ENCODE measurements around the gene XPNPEP1. TPM values are rescaled to one million over a fixed set of nuclear protein-coding genes. Genes with fewer than 3 reads are reported as not detected.
A peak's percentile ranks its signal among the peaks of the same experiment; 100 is the strongest.

XPNPEP1 gene
- polyA plus RNA-seq, 1 of the 3 experiments (the other 2 are of a cell fraction): 167 TPM

DNA sequence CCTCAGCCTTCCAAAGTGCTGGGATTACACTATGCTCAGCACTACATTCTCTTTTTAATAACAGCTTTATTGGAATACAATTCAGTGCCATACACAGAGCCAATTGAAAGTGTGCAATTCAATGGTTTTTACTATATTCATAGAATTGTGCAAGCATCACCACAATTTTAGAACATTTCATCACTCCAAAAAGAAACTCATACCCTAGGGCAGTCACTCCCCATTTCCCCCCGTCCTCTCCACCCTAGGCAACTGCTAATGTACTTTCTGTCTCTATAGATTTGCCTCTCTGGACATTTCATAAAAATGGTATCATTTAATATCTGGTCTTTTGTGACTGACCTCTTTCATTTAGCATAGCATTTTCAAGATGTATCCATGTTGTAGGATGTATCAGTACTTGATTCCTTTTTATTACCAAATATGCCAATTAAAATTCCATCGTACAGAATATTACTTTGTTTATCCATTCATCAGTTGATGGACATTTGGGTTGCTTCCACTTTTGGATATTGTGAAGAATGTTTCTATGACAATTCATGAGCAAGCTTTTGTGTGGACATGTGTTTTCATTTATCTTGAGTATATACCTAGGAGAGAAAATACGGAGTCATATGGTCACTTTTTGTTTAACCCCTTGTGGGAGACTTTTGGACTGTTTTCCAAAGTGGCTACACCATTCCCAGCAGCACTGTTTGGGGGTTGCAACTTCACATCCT is 6.3 kb upstream of the XPNPEP1 start:
- Histone ChIP-seq H3K4me2 (no peak overlapping the region), H3F3A (replicated peaks; ENCODE audit: insufficient read depth) (no peaks in the 10 kb centered on the region), H2AFZ (ENCODE audit: low read depth) (no peak overlapping the region), H4K20me1 (ENCODE audit: insufficient read depth) (no peaks in the 10 kb centered on the region), H3K9me3 (no peaks in the 10 kb centered on the region), H3K79me2 (ENCODE audit: insufficient read depth) (no peaks in the 10 kb centered on the region), H3K9ac (no peak overlapping the region), H3K36me3 (replicated peaks in 1 of 2; ENCODE audit: control insufficient read depth in 1 of 2, insufficient read depth in 2 of 2, low read length in 1 of 2) (no peaks in the 10 kb centered on the region), H3K4me1 (ENCODE audit: control insufficient read depth in 1 of 2, insufficient read depth in 2 of 2, low read depth in 1 of 2, low read length in 1 of 2) (peaks cover 3 to 7% of the 10 kb centered on the region in 2 experiments; a peak in 3 of 4 replicates), H3K27ac (ENCODE audit: low read depth in 2 of 2, low read length in 1 of 2) (no peak overlapping the region), H3K9me2 (no peaks in the 10 kb centered on the region), H3K27me3 (ENCODE audit: insufficient read depth) (no peaks in the 10 kb centered on the region), H3K4me3 (ENCODE audit: low read depth in 2 of 2, low read length in 1 of 2) (no peak overlapping the region)
- TF ChIP-seq GATA2 (CRISPR knock-in tag; IDR thresholded peaks at IDR 0.05) (no peak), RFX5 (IDR thresholded peaks at IDR 0.05; ENCODE audit: low read length) (no peak), NRF1 (IDR thresholded peaks at IDR 0.05; ENCODE audit: low read depth, low read length) (no peak), ELF1 (IDR thresholded peaks at IDR 0.05) (no peak), TCF12 (IDR thresholded peaks at IDR 0.05) (peak; percentile 63)
- TF ChIP-seq, protein P1, sequence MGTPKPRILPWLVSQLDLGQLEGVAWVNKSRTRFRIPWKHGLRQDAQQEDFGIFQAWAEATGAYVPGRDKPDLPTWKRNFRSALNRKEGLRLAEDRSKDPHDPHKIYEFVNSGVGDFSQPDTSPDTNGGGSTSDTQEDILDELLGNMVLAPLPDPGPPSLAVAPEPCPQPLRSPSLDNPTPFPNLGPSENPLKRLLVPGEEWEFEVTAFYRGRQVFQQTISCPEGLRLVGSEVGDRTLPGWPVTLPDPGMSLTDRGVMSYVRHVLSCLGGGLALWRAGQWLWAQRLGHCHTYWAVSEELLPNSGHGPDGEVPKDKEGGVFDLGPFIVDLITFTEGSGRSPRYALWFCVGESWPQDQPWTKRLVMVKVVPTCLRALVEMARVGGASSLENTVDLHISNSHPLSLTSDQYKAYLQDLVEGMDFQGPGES (IDR thresholded peaks at IDR 0.05; ENCODE audit: low read depth, low read length): no peak
- no peak for DNase-seq
- ChIA-PET POLR2A (no interaction called here), CTCF (interaction anchor here (2.0 kb wide), 1 partner anchor 45 kb away, joined by 12 read pairs; no protein-coding TSS in a partner anchor)
- WGBS (ENCODE audit: low lambda C conversion rate): 33% methylated on average over 3 of the region's 3 CpGs

DNA sequence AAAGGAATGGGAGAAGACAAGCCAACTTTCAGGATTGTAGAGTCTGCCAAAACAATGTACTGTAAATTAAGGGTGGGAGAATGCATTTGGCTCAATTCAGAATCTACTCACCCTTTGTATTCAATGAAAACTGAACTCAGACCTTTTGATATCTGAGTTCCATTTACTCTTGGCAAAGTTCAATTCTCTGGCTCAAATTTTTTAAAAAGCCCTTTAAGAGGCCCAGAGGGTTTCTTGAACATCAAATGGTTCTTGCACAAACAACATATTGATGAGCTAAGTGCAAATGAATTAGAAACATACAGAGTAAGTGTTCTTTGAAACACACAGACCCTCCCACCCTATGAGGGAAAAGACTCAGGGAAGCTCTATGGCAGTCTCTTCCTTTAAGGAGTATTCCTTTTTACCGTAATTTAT is 5.2 kb upstream of the XPNPEP1 start:
- no peaks in the 10 kb centered on the region for H3K36me3 ChIP-seq (replicated peaks in 1 of 2; ENCODE audit: control insufficient read depth in 1 of 2, insufficient read depth in 2 of 2, low read length in 1 of 2)
- no peak for TF ChIP-seq FOXJ3 (CRISPR knock-in tag; IDR thresholded peaks at IDR 0.05)
- TF ChIP-seq TCF12 (IDR thresholded peaks at IDR 0.05): no peak
- H3K9ac ChIP-seq: no peak overlapping the region
- no peaks in the 10 kb centered on the region for H3K27me3 ChIP-seq (ENCODE audit: insufficient read depth)
- POLR2A ChIA-PET: no interaction called here
- H3F3A ChIP-seq (replicated peaks; ENCODE audit: insufficient read depth): no peaks in the 10 kb centered on the region
- no peak overlapping the region for H3K4me3 ChIP-seq (ENCODE audit: low read depth in 2 of 2, low read length in 1 of 2)
- no peak overlapping the region for H2AFZ ChIP-seq (ENCODE audit: low read depth)
- no peaks in the 10 kb centered on the region for H4K20me1 ChIP-seq (ENCODE audit: insufficient read depth)
- H3K4me2 ChIP-seq: no peak overlapping the region
- DNase-seq: no peak
- no peaks in the 10 kb centered on the region for H3K79me2 ChIP-seq (ENCODE audit: insufficient read depth)
- peaks cover 7 to 8% of the 10 kb centered on the region in 2 experiments; a peak in 3 of 4 replicates for H3K4me1 ChIP-seq (ENCODE audit: control insufficient read depth in 1 of 2, insufficient read depth in 2 of 2, low read depth in 1 of 2, low read length in 1 of 2)
- no peaks in the 10 kb centered on the region for H3K9me3 ChIP-seq
- WGBS (ENCODE audit: low lambda C conversion rate): 100% methylated on average over 1 of the region's 1 CpG
- CTCF ChIA-PET: interaction anchor here (0.9 to 2.0 kb wide), 2 partner anchors 44 to 87 kb away, joined by 3 to 12 read pairs; no protein-coding TSS in a partner anchor
- H3K9me2 ChIP-seq: no peaks in the 10 kb centered on the region
- no peak overlapping the region for H3K27ac ChIP-seq (ENCODE audit: low read depth in 2 of 2, low read length in 1 of 2)

DNA sequence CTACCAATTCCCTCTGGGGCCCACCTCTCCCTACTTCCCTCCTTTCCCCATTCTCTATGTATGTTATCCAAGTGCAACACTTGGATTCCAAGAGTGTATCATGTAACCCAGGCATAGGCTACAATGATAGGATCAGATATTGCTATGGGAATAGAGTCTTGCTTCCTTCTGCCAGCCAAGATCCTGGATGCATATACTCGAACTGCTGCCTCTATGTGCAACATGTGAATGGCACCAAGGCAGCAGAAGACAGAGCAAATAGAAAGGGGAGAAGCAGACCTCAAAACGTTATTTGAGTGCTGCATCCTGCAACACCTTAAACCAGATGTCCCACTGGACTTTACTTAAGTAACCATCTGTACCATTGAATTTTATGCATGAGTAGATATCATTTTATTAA is 3.5 kb upstream of the XPNPEP1 start:
- no peaks in the 10 kb centered on the region for H3K36me3 ChIP-seq (replicated peaks in 1 of 2; ENCODE audit: control insufficient read depth in 1 of 2, insufficient read depth in 2 of 2, low read length in 1 of 2)
- H3K9me3 ChIP-seq: no peaks in the 10 kb centered on the region
- no peak overlapping the region for H3K27ac ChIP-seq (ENCODE audit: low read depth in 2 of 2, low read length in 1 of 2)
- no peak for DNase-seq
- H2AFZ ChIP-seq (ENCODE audit: low read depth): no peak overlapping the region
- H3K9ac ChIP-seq: no peak overlapping the region
- peaks cover 0 to 19% of the 10 kb centered on the region in 2 experiments; a peak in 2 of 4 replicates for H3K4me1 ChIP-seq (ENCODE audit: control insufficient read depth in 1 of 2, insufficient read depth in 2 of 2, low read depth in 1 of 2, low read length in 1 of 2)
- H3K4me3 ChIP-seq (ENCODE audit: low read depth in 2 of 2, low read length in 1 of 2): no peak overlapping the region
- POLR2A ChIA-PET: no interaction called here
- H3F3A ChIP-seq (replicated peaks; ENCODE audit: insufficient read depth): no peaks in the 10 kb centered on the region
- 39% methylated on average over 2 of the region's 2 CpGs for WGBS (ENCODE audit: low lambda C conversion rate)
- H3K9me2 ChIP-seq: no peaks in the 10 kb centered on the region
- H3K4me2 ChIP-seq: no peak overlapping the region
- no peaks in the 10 kb centered on the region for H4K20me1 ChIP-seq (ENCODE audit: insufficient read depth)
- H3K79me2 ChIP-seq (ENCODE audit: insufficient read depth): peaks cover 14% of the 10 kb centered on the region
- CTCF ChIA-PET: no interaction called here
- no peaks in the 10 kb centered on the region for H3K27me3 ChIP-seq (ENCODE audit: insufficient read depth)
- TF ChIP-seq, protein P2, sequence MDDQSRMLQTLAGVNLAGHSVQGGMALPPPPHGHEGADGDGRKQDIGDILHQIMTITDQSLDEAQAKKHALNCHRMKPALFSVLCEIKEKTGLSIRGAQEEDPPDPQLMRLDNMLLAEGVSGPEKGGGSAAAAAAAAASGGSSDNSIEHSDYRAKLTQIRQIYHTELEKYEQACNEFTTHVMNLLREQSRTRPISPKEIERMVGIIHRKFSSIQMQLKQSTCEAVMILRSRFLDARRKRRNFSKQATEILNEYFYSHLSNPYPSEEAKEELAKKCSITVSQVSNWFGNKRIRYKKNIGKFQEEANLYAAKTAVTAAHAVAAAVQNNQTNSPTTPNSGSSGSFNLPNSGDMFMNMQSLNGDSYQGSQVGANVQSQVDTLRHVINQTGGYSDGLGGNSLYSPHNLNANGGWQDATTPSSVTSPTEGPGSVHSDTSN (IDR thresholded peaks at IDR 0.05): no peak
- TF ChIP-seq, protein P3, sequence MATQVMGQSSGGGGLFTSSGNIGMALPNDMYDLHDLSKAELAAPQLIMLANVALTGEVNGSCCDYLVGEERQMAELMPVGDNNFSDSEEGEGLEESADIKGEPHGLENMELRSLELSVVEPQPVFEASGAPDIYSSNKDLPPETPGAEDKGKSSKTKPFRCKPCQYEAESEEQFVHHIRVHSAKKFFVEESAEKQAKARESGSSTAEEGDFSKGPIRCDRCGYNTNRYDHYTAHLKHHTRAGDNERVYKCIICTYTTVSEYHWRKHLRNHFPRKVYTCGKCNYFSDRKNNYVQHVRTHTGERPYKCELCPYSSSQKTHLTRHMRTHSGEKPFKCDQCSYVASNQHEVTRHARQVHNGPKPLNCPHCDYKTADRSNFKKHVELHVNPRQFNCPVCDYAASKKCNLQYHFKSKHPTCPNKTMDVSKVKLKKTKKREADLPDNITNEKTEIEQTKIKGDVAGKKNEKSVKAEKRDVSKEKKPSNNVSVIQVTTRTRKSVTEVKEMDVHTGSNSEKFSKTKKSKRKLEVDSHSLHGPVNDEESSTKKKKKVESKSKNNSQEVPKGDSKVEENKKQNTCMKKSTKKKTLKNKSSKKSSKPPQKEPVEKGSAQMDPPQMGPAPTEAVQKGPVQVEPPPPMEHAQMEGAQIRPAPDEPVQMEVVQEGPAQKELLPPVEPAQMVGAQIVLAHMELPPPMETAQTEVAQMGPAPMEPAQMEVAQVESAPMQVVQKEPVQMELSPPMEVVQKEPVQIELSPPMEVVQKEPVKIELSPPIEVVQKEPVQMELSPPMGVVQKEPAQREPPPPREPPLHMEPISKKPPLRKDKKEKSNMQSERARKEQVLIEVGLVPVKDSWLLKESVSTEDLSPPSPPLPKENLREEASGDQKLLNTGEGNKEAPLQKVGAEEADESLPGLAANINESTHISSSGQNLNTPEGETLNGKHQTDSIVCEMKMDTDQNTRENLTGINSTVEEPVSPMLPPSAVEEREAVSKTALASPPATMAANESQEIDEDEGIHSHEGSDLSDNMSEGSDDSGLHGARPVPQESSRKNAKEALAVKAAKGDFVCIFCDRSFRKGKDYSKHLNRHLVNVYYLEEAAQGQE (IDR thresholded peaks at IDR 0.05; ENCODE audit: low read depth, low read length): no peak
- TF ChIP-seq, protein P4, sequence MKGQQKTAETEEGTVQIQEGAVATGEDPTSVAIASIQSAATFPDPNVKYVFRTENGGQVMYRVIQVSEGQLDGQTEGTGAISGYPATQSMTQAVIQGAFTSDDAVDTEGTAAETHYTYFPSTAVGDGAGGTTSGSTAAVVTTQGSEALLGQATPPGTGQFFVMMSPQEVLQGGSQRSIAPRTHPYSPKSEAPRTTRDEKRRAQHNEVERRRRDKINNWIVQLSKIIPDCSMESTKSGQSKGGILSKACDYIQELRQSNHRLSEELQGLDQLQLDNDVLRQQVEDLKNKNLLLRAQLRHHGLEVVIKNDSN (IDR thresholded peaks at IDR 0.05; ENCODE audit: borderline replicate concordance, low read depth): no peak
- TF ChIP-seq SIN3A (IDR thresholded peaks at IDR 0.05; ENCODE audit: borderline replicate concordance, low read depth, low read length) (no peak), TEAD4 (IDR thresholded peaks at IDR 0.05; ENCODE audit: borderline replicate concordance, insufficient read depth) (no peak), TAF1 (IDR thresholded peaks at IDR 0.05; ENCODE audit: borderline replicate concordance, low read depth, low read length) (no peak)

Data from SK-N-SH (cell line).